NCI-H1694 treated with DMSO at 0.1 percent for 48 hours (cell line): Measurements from ENCODE around the gene EPS8.
"Not testable (repeated sequence)": the region's sequence is repeated elsewhere in the genome, so short reads cannot be mapped to it uniquely, and the experiment has no call there.

Experiments
- DNase-seq: peaks from one replicate; lab custom pipeline; 2025; lab: John Stamatoyannopoulos, UW

Gene EPS8

DNA sequence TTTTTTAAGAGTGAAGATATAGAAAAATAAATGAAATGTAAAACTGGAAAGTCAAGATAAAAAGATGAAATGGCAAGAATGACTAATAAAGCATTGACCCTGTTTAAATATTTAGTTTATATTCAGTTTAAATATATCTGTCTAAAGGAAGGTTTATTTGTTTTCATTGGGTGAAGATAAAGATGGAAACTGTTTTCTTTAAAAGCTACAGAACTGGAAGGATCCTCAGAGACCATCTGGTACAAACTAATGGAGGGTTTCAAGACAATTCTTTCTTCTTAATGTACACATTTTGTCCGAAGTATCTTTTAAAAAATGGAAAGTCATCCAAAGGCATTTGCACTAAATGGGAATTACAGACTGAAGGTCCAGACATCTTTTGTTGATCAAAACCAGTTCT is 142.6 kb downstream of the EPS8 start:
- DNase-seq = no peak

DNA sequence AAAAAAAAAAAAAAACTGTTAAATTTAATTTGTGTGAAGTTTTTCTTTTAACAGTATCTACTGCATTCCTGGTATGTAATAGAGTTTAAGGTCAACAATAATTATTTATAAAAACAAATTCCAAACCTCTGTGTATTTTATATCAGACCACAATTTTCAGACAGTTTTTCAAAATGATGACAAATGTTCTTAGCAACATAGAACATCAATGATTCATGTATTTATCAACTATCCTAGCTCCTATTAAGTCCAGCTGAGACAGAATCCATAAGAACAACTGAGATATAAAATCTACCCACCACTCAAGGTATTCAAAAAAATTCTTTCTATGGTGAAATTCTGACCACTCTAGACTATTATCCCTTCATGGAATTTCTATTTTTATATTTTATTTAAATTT is 144.5 kb downstream of the EPS8 start:
- no peak for DNase-seq

DNA sequence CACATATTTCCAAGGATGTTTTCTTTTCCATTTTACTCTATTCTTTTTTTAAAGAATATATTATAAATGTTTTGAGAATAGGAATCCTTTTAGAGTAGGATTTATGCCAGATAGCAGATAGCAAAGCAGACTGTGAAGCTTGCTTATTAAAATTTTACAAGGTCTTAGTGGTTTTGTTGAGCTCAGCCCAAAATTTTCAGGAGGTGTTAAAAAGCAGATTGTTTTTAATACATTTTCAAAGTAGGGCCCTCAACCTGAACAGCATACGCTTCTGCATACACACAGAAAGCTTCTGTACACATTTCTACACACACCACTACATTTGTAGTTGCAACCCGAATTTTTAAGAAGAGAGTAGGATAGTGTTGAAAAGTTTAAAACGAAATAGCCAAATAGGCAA is 151.0 kb downstream of the EPS8 start:
- DNase-seq = no peak

DNA sequence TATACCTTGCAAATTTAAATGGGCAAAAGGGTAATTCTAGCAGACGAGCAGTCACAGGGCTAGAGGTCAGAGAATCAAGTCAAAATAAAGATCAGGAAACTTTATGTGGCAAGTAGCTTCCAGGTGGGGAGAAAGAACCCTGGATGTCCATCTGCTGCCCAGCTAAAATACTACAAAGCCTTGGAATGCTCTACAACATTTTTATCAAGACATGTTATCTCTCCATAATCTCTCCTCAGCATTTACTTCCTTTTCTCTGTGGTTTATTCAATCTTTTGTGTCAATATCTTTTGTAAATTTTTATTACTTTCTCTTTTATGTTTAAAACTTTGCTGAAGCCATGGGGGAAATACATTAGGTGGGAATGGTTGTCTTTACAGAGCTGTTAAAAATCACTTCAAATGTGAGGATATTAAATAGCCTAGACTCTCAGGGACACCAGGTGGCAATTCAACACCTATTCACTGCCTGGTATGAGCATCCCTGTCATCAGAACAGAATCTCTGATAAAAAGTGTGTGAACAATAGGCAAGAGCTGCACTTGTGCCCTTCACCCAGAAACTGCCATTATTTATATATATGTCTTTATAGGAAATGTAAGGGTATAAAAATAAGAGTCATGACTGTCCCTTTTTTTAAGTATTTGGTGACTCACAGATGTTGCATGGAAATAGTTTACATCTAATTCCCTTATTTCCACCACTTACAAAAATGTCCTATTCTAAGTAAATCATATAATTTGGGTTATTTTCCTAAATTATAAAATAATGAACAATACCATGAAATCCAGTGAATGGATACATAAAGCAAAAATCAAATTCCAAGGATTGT is 152.9 kb downstream of the EPS8 start:
- no peak for DNase-seq

DNA sequence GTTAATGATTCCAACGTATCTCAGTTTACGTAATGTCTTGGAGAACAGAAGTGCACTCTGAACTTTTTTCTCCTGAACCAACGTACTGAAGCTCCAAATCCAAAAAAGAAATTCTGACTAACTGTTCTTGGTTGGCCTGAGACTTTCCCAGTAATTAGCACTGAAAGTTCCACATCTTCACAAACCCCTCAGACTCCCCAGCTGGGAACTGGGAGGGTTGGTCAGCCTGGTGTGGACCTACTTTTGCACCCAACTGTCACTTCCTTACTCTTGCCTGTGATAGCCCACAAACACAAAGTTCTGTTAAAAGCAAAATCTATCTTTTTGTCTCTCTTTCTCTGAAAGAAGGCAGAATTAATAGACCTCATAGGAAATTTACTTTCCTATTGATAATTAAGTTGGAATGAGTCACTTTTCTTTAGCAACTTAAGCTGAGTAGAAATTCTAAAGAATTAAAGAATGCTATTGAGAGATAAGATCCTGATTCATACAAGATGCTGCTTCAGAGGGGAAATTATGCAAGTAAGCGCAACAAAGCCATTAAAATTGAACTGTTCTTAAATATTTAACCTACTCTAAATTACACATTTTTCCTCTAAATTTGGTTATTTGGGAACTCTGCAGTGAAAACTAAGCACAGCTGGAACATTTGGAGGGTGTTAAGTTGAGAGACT is 155.0 kb downstream of the EPS8 start:
- DNase-seq = no peak

DNA sequence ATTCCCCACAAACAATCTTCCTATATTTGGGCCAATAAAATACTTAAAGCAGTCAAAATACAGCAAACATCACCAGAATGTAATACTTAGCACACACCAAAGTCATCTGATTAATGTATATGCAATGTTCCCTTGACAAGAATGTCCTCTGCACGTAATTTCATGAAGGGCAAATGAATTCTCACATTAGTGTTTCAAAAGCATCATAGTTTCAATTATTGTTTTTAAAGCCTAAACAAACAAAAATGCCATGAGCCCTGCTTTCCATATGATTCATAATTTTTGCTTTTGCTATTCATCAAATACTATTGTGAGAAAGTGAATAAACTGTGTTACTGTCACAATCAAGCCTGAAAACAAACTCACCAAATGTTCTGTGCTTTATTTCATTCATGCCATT is 156.0 kb downstream of the EPS8 start:
- DNase-seq = no peak

DNA sequence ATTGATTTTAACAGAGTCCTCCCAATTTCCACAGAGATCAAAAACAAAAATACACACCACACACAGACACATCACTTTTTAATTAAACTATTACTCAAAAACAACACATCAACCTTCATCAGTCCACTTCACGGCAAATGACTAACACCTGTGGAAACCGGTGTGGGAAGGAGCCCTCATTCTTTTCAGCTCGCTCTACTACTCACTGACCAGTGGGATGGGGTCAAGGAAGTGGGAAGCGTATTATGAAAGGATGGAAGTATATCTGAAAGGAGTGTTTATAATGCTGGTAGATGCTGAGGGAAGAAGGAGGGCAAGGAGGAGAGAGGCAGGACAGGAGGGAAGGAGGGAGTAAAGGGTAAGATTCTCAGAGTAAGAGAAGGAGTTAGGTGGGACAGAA is 156.5 kb downstream of the EPS8 start:
- DNase-seq = no peak

DNA sequence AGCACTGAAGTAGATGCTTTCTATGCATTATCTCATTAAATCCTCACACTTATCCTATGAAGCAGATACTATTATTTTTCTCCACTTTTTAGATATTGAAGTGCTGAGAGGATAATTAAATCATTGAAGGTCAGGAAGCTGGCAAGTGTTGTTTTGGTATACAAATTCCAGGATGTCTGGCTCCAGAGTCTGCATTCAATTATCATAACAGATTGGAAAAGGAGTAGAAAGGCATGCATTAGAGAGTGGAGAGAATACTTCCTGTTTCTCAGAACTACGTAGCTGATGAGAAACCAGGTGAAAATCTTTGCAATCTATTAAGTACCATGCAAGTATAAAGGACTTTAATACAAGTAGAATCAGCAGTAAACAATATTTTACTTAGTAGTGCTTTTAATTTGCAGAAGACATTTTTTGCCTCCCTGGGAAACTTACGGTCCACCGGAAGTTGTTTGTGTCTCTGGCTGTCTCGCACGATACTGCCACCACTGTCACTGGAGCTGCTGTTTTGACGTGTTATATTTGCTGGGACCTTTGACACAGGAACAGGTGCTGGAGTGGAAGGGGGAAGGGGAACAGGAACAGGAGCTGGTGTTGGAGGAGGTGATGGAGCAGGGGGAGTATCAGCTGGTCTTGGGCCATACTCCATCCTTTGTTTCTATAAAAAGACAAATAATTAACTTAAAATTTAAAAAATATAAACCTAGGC is 158.0 kb downstream of the EPS8 start:
- DNase-seq = no peak

DNA sequence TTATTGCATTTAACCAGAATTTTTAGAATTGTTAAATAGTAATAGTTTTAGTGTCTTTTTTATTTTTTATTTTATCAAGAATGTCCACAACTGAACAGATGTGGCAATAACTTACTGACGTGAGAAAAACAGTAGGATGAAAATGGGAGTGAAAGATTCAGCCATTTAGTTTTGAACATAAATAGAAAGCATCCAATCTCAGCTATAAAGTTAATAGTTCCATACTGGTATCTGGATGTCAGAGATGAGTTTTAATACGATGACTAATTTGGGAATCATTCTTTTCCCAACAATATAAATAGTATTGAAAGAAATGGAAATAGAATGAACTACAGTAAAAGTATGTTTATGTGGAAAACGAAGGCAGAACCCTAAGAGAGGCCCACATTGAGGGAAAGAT is 159.4 kb downstream of the EPS8 start:
- DNase-seq = no peak

DNA sequence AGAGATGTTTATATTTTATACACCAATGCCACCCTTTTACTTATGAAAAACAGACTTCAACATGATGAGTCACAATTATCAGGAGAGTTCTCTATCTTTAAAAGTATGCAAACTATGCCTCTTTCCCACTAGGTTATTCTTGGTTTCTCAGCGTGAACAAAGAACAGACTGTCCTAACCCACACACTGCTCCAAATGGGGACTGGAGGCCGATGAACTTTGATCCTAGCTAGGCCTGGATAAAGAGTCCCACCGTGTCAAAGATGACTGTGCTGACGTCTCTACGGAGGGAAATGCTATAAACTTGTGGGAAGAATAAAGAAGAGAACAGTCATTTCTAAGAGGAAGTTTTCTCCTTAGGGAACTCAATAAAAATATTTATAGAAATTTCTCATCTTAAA is 160.1 kb downstream of the EPS8 start:
- no peak for DNase-seq

DNA sequence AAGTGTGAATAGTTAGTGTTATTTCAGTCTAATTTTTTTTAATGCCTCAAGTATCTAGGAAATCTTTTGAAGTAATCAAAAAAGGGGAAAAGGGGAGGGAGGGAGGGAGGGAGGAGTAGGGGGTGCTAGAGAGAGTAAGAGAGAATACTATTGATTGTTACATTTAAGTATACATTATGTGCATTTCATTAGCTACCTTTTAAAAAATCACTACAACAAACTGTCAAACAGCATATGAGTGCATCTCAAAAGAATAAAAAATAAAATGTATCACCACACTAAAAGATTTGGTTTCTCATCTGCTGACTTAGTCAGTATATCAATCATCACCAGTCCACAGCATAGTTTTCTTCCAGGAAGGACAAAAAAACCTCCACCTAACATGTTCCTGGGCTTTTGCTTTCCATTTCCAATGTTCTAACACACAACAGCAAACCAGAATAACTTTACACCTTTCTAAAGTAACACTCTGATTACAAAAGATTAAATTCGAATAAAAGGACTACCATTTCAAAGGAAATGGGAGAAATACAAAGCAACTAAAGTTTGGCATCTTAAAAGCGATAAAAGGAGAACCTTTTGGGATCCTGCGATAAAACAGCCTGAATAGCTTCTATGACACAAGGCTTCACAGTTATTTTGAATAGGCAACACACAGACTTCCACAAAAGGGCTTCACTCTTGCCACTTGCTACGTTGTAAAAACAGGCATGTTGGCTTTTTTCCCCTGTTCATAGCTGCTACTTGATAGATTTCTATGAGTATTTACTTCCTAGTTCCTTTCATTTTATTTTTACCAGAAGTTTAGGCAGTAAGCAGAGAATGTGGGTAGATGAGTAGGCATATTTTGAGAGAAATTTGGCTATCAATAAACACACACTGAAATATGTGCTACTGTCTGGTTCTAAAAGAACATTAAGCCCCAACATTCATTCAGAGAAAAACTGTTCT is 160.9 kb downstream of the EPS8 start:
- DNase-seq = no peak

DNA sequence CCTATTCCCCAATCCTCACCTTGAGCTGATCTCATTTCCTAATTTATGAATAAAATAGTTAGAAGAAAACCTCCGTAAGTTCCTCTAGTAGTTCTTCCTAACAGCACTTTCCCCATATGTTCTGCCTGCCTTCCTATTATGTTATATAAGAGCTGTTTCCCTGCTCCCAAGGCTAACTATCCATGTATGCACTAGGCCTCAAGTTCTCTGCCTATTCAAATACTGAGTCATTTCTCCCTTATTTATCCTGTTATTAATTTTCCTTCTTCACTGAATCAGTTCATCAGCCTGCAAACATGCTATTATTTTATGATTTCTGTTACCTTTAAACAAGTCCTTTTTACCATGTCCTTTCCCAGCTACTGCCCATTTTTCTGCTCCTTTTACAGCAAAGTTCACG is 164.1 kb downstream of the EPS8 start:
- no peak for DNase-seq

DNA sequence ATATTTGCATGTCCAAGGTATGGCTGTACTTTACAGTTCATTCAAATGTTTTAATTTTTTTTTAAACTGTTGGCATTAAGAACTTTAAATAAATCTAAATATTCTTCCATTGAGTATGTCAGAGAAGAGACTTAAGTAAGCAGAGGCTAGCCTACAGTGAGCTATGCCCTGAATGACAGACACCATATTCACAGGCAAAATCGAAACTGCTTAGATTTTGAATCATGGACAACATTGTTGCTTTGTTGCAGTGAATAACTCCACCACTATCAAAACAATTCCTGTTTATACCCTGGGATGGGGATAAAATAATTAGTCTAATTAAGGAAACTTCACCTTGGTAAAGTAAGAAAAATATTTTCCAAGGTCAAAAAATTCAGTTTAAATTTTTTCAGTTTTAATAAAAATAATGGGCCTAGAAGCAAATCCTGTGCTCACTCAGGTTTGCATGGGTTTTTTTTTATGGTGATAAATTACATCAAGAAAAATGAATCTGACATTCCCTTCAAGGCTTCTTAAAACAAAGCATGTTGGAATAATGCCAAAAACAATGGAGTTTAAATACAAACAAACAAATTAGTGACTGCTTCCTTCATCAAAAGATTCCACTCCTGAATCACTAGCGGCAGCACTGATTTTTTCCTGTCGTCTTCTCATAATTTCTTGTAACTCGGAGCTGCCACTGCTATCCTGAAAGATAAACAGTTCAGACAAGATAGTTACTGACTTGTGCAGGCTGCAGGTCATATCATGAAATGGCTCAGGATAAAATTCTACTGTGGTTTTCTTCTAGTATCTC is 168.2 kb downstream of the EPS8 start:
- DNase-seq = no peak

DNA sequence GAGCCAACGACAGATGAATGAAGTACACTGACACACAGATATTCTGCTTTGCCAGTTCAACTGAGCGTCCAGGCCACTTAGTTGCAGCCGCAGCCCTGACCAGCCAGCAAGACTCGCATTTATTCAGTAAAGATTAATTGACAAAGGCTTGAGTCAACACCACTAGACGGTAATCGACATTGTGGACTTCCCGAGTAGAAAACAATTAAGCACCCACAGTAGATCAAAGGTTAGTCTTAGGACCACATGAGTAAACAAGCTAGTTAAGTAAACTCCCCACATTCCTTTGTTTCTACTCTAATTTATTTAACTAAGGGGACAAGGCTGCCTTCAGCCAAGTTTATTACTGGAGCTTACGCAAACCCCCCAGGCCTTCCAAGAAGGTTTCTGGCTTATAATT is 172.7 kb downstream of the EPS8 start:
- not testable (repeated sequence) for DNase-seq

DNA sequence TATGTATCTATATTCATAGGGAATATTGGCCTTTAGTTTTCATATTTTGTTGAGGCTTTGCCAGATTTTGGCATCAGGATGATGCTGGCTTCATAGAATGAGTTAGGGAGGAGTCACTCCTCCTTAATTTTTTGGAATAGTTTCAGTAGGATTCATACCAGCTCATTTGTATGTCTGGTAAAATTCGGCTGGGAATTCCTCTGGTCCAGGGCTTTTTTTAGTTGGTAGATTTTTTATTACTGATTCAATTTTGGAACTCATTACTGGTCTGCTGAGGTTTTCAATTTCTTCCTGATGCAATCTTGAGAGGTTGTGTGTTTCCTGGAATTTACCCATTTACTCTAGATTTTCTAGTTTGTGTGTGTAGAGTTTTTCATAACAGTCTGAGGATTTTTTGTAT is 175.2 kb downstream of the EPS8 start:
- no peak for DNase-seq

DNA sequence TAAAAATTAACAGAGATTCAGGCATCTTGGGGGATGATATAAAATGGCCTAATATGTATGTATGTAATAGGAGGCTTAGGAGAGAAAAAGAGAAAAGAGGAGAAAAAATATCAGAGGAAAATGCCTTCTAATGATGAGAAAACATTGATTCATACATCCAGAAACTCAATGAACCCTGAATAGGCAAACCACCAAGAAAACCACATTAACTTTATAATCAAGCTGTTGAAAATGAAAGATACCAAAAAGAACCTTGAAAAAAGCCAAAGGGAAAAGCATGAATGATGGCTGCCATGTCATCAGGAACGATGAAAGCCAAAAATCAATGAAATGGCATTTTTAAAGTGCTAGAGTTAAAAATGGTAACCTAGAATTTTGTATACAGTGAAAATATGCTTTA is 180.2 kb downstream of the EPS8 start:
- no peak for DNase-seq

DNA sequence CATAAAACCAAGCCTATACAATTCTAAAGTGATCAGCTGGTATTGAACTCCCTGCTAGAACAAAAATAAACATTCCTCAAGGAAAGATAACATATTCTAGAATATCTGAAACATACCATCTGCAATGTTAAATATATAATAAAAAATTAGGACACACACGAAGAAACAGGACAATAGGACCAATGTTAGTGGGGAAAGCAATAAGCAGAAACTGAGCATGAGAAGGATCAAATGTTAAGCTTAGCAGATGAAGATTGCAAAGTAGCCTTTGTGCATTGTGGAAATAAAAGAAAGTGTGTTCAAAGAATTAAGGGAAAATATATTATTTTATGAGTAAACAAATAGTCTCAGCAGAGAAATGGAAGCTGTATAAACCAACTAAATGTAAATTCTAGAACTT is 180.8 kb downstream of the EPS8 start:
- no peak for DNase-seq

DNA sequence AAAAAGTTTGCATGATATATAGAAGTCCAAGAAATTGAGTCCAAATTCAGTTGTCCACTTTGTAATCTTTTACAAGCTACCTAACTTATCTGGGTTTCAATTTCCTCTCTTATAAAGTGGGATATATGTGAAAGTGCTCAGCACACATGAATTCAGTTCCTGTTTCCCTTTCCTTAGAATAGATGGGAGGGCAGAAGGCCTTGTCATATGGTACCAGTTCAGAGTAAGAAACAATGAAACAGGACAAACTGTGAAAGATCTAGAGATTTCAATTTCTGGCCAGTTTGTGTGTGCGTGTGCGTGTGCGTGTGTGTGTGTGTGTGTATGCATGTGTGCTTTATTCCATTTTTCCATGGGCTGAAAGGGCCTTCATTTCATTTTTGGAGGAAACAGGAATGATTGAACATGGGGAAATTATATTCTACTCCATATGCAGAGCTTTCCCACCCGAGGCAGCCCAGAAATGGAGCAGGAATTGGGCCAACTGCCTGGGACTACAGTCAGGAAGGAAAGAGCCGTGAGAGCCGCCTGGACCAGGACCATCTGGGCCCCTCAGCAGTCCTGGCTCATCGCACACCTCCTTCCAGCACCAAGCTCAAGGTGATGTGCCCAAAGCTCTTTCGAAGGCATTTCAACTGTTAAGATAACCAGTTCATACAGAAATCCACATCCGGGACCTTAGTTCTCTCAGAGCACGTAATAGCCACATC is 183.2 kb downstream of the EPS8 start:
- no peak for DNase-seq

DNA sequence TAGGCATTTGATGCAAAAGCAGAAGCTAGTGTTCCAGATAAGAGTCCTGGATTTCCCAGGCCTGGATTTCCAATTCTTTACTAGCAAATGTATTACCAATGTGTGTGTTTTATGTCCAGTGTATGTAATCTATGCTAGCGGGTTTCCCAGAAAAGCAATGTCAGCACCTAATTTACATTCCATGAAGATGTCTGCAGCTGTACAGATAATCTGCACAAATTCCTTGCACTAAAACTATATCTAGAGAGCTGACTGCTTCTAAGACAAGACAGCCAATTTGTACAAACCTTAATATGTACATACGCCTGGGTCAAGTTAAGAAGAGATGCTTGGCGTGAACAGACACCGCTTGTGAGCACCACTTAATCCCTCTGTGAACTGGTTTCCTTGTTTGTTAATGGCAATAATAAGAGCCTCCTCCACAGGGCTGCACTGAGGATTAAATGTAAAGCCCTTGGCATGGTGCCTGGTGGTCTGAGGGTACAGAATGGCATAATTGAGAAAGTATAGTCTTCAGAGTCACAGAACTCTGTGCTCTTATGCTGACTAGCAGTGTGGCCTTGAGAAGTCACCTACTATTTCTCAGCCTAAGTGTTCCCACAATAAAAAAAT is 185.6 kb downstream of the EPS8 start:
- DNase-seq = no peak

DNA sequence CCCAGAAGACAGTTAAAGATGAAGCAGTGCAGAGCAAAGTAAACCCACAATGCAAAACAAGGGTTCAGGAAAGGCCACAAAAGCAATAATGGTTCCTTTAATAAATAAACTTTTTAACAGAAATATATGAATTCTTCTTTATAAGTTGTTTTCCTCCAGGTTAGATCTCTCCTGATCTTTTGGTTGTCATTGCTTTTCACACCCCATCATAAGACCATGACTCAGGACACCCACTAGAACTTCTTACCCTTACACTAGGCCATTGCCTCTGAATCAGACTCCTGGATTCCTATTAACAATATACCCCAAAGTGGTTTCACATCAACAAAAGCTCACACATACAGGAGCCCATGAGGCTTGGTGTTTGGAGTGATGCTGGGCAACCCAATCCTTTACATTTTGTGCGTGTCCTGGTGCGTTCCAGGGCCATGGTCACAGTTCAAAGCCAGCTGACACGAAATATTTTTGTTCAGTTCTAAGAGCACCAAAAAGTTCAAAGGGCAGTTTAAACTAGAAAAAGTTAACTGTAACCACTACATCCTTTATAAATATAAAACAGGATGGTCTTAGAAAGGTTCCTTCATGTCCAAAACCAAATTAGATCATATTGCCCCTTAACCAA is 187.0 kb downstream of the EPS8 start:
- DNase-seq = no peak
